Panc1 (cell line): ENCODE results near the gene IRS4. TPM values are rescaled to one million over a fixed set of nuclear protein-coding genes. Genes with fewer than 3 reads are reported as not detected.

Experiments used
- ATAC-seq: fragments of 200-7000 bp; cut with Tn5 transposase; 2 replicates; pipeline ENCODE4 v1.9.1; 2020; ENCODE audit warnings: mild to moderate bottlenecking, moderate library complexity
- BruUV-seq: library from RNA; stranded (reverse); fragments of 400-500 nt; replicated peaks from 2 replicates; lab custom pipeline; 2021; lab: Mats Ljungman, UMichigan
- CTCF ChIA-PET: fragments of 300-600 bp; sonication (Branson Sonifier 250); formaldehyde crosslinking; loops from one replicate; lab custom pipeline; 2022; ENCODE audit warnings: antibody characterized with exemption; lab: Charles Lee
- POLR2A ChIA-PET: fragments of 300-600 bp; sonication (Branson Sonifier 250); formaldehyde crosslinking; loops from one replicate; lab custom pipeline; 2022; ENCODE audit warnings: antibody characterized with exemption; lab: Charles Lee
- DNase-seq: peaks from one replicate; pipeline ENCODE4 v3.0.0-alpha.2; 2010; ENCODE audit warnings: low read depth, low spot score
- H3K27ac ChIP-seq: 2 replicates; pipeline ENCODE4 v1.5.1; 2011; ENCODE audit warnings: mild to moderate bottlenecking, low read length, inconsistent platforms
- H3K27me3 ChIP-seq: fragments of 200-500 bp; sonication (Bioruptor generic); 2 replicates; pipeline ENCODE4 v1.6.0; 2014; ENCODE audit warnings: low read length, inconsistent platforms; ENCODE audit not compliant: control insufficient read depth, insufficient read depth
- H3K36me3 ChIP-seq: fragments of 200-500 bp; sonication (Bioruptor generic); 2 replicates; pipeline ENCODE4 v1.5.1; 2014; ENCODE audit warnings: inconsistent platforms, mild to moderate bottlenecking, low read length, moderate library complexity; ENCODE audit not compliant: control insufficient read depth, insufficient read depth
- H3K4me1 ChIP-seq: 2 replicates; pipeline ENCODE4 v1.5.1; 2011; ENCODE audit warnings: inconsistent platforms, mild to moderate bottlenecking, low read length, moderate library complexity; ENCODE audit not compliant: control insufficient read depth, insufficient read depth
- H3K4me3 ChIP-seq, 2 experiments: 2 replicates each; pipeline ENCODE4 v1.5.1; 2011 to 2012; ENCODE audit warnings: low read depth in 2 of 2, low read length in 2 of 2, mild to moderate bottlenecking in 2 of 2, inconsistent platforms in 1 of 2, moderate library complexity in 1 of 2
- H3K9me3 ChIP-seq: fragments of 200-500 bp; sonication (Bioruptor generic); 2 replicates; pipeline ENCODE4 v1.5.1; 2014; ENCODE audit warnings: low read depth, mild to moderate bottlenecking, inconsistent platforms, low read length, moderate library complexity; ENCODE audit not compliant: control insufficient read depth, insufficient read depth
- POLR2AphosphoS5 ChIP-seq: IDR thresholded peaks from 2 replicates; pipeline ENCODE4 v1.6.1; 2012; ENCODE audit warnings: mild to moderate bottlenecking, low read depth, low read length, moderate library complexity
- SIN3A ChIP-seq: IDR thresholded peaks from 2 replicates; pipeline ENCODE4 v1.6.1; 2012; ENCODE audit warnings: low read depth, mild to moderate bottlenecking, low read length, moderate library complexity, borderline replicate concordance; ENCODE audit not compliant: insufficient read depth
- TCF7L2 ChIP-seq: IDR thresholded peaks from 2 replicates; pipeline ENCODE4 v1.6.1; 2011; ENCODE audit warnings: mild to moderate bottlenecking, low read depth, low read length, inconsistent platforms
- in situ Hi-C: cut with HindIII; loops from 2 replicates; pipeline ENCODE4 v1.10.0; 2016; ENCODE audit warnings: low sequenced_read_pairs, low pct_unique_long_range_greater_than_20kb
- intact Hi-C: fragments of 100-400 bp; cut with micrococcal nuclease; formaldehyde crosslinking; loops from one replicate; pipeline ENCODE4 v1.10.0; 2022; ENCODE audit not compliant: unreplicated experiment
- total RNA-seq: library from RNA; stranded (reverse); gene quantifications from one replicate; pipeline ENCODE4 v1.2.1, GENCODE V29; 2021; ENCODE audit not compliant: unreplicated experiment
- TF ChIP-seq, protein P1 (sequence below), 2 experiments: IDR thresholded peaks; 2 replicates each; pipeline ENCODE4 v1.6.1; 2011 to 2012; ENCODE audit warnings: low read depth in 2 of 2, control low read depth in 1 of 2, low read length in 1 of 2, mild to moderate bottlenecking in 1 of 2, moderate library complexity in 1 of 2; ENCODE audit not compliant: insufficient read depth in 1 of 2
- TF ChIP-seq, protein P2 (sequence below): fragments of 450-650 bp; IDR thresholded peaks from 2 replicates; pipeline ENCODE4 v1.5.1; 2017; ENCODE audit warnings: mild to moderate bottlenecking

The IRS4 gene
- total RNA-seq, 1 experiment from 2014 or later: not detected

DNA sequence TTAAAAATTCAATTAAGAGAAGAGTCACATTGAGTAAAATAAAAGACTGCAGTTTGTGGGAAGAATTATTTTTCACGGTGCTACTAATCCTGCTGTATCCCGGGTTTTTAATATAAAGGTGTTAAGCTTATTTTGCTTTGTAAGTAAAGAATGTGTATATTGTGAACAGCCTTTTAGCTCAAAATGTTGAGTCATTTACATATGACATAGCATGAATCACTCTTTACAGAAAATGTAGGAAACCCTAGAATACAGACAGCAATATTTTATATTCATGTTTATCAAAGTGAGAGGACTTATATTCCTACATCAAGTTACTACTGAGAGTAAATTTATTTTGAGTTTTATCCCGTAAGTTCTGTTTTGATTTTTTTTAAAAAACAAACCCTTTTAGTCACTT is 39.7 kb downstream of the IRS4 start:
- CTCF ChIA-PET: no interaction called here
- H3K36me3 ChIP-seq: no peaks in the 10 kb centered on the region
- H3K27me3 ChIP-seq: no peaks in the 10 kb centered on the region
- no peaks in the 10 kb centered on the region for H3K4me1 ChIP-seq
- no peak overlapping the region for H3K27ac ChIP-seq
- intact Hi-C loops: loop anchor here (2.0 to 10.0 kb wide), 2 partner anchors 688 to 778 kb away; no protein-coding TSS in a partner anchor
- POLR2A ChIA-PET: no interaction called here
- no TSS peak for BruUV-seq
- in situ Hi-C loops: no loop called here
- DNase-seq (no peak), ATAC-seq (no peak)
- H3K4me3 ChIP-seq: no peak overlapping the region
- no peaks in the 10 kb centered on the region for H3K9me3 ChIP-seq
- TF ChIP-seq, protein P1, sequence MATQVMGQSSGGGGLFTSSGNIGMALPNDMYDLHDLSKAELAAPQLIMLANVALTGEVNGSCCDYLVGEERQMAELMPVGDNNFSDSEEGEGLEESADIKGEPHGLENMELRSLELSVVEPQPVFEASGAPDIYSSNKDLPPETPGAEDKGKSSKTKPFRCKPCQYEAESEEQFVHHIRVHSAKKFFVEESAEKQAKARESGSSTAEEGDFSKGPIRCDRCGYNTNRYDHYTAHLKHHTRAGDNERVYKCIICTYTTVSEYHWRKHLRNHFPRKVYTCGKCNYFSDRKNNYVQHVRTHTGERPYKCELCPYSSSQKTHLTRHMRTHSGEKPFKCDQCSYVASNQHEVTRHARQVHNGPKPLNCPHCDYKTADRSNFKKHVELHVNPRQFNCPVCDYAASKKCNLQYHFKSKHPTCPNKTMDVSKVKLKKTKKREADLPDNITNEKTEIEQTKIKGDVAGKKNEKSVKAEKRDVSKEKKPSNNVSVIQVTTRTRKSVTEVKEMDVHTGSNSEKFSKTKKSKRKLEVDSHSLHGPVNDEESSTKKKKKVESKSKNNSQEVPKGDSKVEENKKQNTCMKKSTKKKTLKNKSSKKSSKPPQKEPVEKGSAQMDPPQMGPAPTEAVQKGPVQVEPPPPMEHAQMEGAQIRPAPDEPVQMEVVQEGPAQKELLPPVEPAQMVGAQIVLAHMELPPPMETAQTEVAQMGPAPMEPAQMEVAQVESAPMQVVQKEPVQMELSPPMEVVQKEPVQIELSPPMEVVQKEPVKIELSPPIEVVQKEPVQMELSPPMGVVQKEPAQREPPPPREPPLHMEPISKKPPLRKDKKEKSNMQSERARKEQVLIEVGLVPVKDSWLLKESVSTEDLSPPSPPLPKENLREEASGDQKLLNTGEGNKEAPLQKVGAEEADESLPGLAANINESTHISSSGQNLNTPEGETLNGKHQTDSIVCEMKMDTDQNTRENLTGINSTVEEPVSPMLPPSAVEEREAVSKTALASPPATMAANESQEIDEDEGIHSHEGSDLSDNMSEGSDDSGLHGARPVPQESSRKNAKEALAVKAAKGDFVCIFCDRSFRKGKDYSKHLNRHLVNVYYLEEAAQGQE (IDR thresholded peaks at IDR 0.05; ENCODE audit: insufficient read depth in 1 of 2, low read depth in 2 of 2, low read length in 1 of 2): no peak
- no peak for TF ChIP-seq SIN3A
- no peak for TF ChIP-seq TCF7L2
- TF ChIP-seq, protein P2, sequence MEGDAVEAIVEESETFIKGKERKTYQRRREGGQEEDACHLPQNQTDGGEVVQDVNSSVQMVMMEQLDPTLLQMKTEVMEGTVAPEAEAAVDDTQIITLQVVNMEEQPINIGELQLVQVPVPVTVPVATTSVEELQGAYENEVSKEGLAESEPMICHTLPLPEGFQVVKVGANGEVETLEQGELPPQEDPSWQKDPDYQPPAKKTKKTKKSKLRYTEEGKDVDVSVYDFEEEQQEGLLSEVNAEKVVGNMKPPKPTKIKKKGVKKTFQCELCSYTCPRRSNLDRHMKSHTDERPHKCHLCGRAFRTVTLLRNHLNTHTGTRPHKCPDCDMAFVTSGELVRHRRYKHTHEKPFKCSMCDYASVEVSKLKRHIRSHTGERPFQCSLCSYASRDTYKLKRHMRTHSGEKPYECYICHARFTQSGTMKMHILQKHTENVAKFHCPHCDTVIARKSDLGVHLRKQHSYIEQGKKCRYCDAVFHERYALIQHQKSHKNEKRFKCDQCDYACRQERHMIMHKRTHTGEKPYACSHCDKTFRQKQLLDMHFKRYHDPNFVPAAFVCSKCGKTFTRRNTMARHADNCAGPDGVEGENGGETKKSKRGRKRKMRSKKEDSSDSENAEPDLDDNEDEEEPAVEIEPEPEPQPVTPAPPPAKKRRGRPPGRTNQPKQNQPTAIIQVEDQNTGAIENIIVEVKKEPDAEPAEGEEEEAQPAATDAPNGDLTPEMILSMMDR: no peak
- TF ChIP-seq POLR2AphosphoS5: no peak
